ENCODE measurements around the gene RPL15. TPM values are rescaled to one million over a fixed set of nuclear protein-coding genes. Genes with fewer than 3 reads are reported as not detected.

RPL15 gene
- total and polyA plus RNA-seq, 2 of the 13 experiments (the other 11 are each of a cell fraction or from before 2014, with no cell fraction given), result 1,297 to 3,693 TPM

DNA sequence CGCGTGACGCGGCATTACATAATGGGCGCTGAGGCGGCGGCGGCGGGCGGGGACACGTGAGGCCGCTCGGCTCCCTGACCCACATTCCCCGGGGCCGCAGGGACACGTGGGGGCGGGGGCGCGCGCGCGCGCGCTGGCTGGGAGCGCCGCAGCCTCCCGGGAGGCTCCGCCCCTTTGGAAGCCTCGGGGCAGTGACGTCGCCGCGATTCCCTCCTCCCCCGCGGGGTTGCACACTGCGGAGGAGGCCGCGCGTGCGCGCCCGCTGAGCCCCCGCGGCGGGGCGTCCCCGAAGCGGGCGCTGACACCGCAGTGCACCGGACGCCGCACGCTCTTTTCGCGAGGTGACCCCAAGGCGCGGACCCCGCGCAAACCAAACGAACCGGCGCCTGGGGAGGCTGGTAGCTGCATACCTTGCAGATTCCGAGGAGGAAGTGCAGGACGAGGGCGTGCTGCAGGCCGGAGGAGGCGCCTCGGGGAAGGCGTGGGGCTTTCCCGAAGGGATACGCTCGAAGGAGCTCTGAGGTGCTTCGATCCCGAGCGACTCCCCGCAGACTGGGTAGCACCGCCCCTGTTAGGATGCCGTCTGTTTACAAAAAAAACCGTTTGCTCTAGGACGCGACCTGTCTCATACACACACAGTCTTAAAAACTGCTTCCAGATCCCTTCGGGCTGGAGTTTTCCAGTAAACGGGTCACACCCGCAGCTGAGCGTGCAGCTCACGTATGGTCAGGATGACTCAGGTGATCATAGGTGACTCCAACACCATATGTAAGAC lies 29.2 kb downstream of the RPL15 start (continued):
- TF ChIP-seq, protein P1, sequence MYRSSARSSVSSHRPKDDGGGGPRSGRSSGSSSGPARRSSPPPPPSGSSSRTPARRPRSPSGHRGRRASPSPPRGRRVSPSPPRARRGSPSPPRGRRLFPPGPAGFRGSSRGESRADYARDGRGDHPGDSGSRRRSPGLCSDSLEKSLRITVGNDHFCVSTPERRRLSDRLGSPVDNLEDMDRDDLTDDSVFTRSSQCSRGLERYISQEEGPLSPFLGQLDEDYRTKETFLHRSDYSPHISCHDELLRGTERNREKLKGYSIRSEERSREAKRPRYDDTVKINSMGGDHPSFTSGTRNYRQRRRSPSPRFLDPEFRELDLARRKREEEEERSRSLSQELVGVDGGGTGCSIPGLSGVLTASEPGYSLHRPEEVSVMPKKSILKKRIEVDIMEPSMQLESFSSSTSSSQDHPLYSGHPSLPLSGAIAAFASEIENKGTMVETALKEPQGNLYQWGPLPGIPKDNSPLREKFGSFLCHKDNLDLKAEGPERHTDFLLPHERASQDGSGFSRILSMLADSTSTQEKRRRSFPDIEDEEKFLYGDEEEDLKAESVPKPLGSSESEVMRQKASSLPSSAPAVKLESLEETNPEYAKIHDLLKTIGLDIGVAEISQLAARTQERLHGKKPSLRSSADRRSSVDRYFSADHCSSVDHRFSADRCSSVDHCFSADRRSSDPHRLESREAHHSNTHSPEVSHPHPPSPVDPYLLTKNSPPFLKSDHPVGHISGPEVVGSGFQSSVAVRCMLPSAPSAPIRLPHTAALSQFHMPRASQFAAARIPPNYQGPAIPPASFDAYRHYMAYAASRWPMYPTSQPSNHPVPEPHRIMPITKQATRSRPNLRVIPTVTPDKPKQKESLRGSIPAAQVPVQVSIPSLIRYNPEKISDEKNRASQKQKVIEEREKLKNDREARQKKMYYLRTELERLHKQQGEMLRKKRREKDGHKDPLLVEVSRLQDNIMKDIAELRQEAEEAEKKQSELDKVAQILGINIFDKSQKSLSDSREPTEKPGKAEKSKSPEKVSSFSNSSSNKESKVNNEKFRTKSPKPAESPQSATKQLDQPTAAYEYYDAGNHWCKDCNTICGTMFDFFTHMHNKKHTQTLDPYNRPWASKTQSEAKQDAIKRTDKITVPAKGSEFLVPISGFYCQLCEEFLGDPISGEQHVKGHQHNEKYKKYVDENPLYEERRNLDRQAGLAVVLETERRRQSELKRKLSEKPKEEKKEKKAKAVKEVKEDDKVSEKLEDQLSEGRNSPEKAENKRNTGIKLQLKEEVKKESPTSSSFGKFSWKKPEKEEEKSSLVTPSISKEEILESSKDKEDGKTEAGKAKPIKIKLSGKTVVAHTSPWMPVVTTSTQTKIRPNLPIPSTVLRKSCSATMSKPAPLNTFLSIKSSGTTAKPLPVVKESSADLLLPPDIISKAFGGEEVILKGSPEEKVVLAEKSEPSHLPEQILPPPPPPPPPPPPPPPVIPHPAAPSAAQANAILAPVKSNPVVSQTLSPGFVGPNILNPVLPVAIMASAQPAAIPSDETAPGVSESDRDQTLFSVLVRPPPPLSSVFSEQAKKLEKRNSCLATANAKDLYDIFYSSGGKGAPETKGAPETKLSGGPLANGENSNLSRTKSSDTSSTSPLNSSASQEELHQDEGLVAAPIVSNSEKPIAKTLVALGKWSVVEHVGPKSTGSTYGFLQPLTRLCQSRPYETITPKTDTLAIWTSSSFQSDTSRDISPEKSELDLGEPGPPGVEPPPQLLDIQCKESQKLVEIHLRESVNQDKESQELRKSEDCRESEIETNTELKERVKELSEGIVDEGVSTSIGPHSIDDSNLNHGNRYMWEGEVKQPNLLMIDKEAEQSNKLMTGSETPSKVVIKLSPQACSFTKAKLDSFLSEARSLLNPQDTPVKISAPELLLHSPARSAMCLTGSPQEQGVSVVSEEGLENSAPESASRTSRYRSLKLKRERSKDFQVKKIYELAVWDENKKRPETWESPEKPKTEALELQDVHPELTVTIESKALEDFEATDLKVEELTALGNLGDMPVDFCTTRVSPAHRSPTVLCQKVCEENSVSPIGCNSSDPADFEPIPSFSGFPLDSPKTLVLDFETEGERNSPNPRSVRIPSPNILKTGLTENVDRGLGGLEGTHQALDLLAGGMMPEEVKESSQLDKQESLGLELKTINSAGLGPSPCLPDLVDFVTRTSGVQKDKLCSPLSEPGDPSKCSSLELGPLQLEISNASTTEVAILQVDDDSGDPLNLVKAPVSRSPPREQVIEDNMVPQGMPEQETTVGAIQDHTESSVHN (CRISPR knock-in tag; IDR thresholded peaks at IDR 0.05), result no peak
- TF ChIP-seq ARNTL (CRISPR knock-in tag; IDR thresholded peaks at IDR 0.05) (peak; percentile 100), LCORL (IDR thresholded peaks at IDR 0.05) (no peak), LCORL (CRISPR knock-in tag; IDR thresholded peaks at IDR 0.05) (0 out of 2 replicates have a peak, but pooled peaks have one; percentile 49), ZNF839 (CRISPR knock-in tag; IDR thresholded peaks at IDR 0.05; ENCODE audit: borderline replicate concordance) (no peak), ZSCAN21 (CRISPR knock-in tag; IDR thresholded peaks at IDR 0.05; ENCODE audit: borderline replicate concordance) (peak; percentile 82), XRCC5 (optimal IDR thresholded peaks at IDR 0.05; ENCODE audit: low read length) (peak; percentile 39), FOSL1 (CRISPR knock-in tag; IDR thresholded peaks at IDR 0.05; ENCODE audit: borderline replicate concordance) (no peak), ZNF549 (CRISPR knock-in tag; IDR thresholded peaks at IDR 0.05) (no peak), FOXO1 (CRISPR knock-in tag; IDR thresholded peaks at IDR 0.05) (no peak), GABPA (IDR thresholded peaks at IDR 0.05; ENCODE audit: low read depth, low read length) (no peak), GABPA (CRISPR knock-in tag; IDR thresholded peaks at IDR 0.05; ENCODE audit: low read depth) (no peak), CBFB (CRISPR knock-in tag; IDR thresholded peaks at IDR 0.05) (peak; percentile 93), ZNF614 (CRISPR knock-in tag; IDR thresholded peaks at IDR 0.05; ENCODE audit: borderline replicate concordance) (no peak)
- TF ChIP-seq, protein P2, sequence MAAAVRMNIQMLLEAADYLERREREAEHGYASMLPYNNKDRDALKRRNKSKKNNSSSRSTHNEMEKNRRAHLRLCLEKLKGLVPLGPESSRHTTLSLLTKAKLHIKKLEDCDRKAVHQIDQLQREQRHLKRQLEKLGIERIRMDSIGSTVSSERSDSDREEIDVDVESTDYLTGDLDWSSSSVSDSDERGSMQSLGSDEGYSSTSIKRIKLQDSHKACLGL (CRISPR knock-in tag; IDR thresholded peaks at IDR 0.05), result no peak; the same call in 1 of the 2 replicates
- TF ChIP-seq, protein P3, sequence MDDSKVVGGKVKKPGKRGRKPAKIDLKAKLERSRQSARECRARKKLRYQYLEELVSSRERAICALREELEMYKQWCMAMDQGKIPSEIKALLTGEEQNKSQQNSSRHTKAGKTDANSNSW (CRISPR knock-in tag; IDR thresholded peaks at IDR 0.05; ENCODE audit: borderline replicate concordance), result no peak; the same call in 1 of the 2 replicates
- TF ChIP-seq, protein P4, sequence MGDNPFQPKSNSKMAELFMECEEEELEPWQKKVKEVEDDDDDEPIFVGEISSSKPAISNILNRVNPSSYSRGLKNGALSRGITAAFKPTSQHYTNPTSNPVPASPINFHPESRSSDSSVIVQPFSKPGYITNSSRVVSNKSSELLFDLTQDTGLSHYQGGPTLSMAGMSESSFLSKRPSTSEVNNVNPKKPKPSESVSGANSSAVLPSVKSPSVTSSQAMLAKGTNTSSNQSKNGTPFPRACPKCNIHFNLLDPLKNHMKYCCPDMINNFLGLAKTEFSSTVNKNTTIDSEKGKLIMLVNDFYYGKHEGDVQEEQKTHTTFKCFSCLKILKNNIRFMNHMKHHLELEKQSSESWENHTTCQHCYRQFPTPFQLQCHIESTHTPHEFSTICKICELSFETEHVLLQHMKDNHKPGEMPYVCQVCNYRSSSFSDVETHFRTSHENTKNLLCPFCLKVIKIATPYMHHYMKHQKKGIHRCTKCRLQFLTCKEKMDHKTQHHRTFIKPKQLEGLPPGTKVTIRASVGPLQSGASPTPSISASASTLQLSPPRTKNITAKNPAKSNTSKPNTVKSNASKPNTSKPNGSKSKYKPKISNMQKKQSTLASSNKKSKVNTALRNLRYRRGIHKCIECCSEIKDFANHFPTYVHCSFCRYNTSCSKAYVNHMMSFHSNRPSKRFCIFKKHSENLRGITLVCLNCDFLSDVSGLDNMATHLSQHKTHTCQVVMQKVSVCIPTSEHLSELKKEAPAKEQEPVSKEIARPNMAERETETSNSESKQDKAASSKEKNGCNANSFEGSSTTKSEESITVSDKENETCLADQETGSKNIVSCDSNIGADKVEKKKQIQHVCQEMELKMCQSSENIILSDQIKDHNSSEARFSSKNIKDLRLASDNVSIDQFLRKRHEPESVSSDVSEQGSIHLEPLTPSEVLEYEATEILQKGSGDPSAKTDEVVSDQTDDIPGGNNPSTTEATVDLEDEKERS (CRISPR knock-in tag; IDR thresholded peaks at IDR 0.05), result no peak; the same call in 1 of the 2 replicates
